ENCODE results near the gene ZNF620.

ZNF620 gene

GRCh38 chr3:40476478-40477470, 29.1 kb upstream of the ZNF620 start, which contains the start of gene ZNF619:
ZNF619 (plus strand) TSS chr3:40477122; CDS start chr3:40477980, 858 bp downstream.
- H3K4me3 ChIP-seq (ENCODE audit: low read length) = peak within 1 kb of the TSS; percentile 88
- no peak for TF ChIP-seq CTCF (conservative IDR thresholded peaks at IDR 0.05; ENCODE audit: low read depth, low read length)
- DNase-seq (ENCODE audit: low read depth) = peak; percentile 18

GRCh38 chr3:40477666-40478065, 28.2 kb upstream of the ZNF620 start:
- TF ChIP-seq CTCF (conservative IDR thresholded peaks at IDR 0.05; ENCODE audit: low read depth, low read length) = no peak
- DNase-seq (ENCODE audit: low read depth) = no peak
- H3K4me3 ChIP-seq (ENCODE audit: low read length) = peak overlapping the region; percentile 88

- no peak for TF ChIP-seq CTCF (conservative IDR thresholded peaks at IDR 0.05; ENCODE audit: low read depth, low read length)
- DNase-seq (ENCODE audit: low read depth) = no peak
These were observed 18.7 kb upstream of the ZNF620 start for GRCh38 chr3:40487172-40487571.

GRCh38 chr3:40490916-40491315, 14.9 kb upstream of the ZNF620 start:
- no peak for DNase-seq (ENCODE audit: low read depth)
- TF ChIP-seq CTCF (conservative IDR thresholded peaks at IDR 0.05; ENCODE audit: low read depth, low read length) = no peak
- H3K4me3 ChIP-seq (ENCODE audit: low read length) = no peak overlapping the region

More at GRCh38 chr3:40487172-40487571, 18.7 kb upstream of the ZNF620 start:
- no peak overlapping the region for H3K4me3 ChIP-seq (ENCODE audit: low read length)

- H3K4me3 ChIP-seq (ENCODE audit: low read length) = no peak overlapping the region
- DNase-seq (ENCODE audit: low read depth) = no peak
- TF ChIP-seq CTCF (conservative IDR thresholded peaks at IDR 0.05; ENCODE audit: low read depth, low read length) = no peak
These were observed 11.1 kb upstream of the ZNF620 start for GRCh38 chr3:40494698-40495097.

GRCh38 chr3:40497288-40497687, 8.6 kb upstream of the ZNF620 start:
- no peak for DNase-seq (ENCODE audit: low read depth)
- H3K4me3 ChIP-seq (ENCODE audit: low read length) = no peak overlapping the region
- no peak for TF ChIP-seq CTCF (conservative IDR thresholded peaks at IDR 0.05; ENCODE audit: low read depth, low read length)

GRCh38 chr3:40499952-40500351, 5.9 kb upstream of the ZNF620 start:
- H3K4me3 ChIP-seq (ENCODE audit: low read length) = no peak overlapping the region
- TF ChIP-seq CTCF (conservative IDR thresholded peaks at IDR 0.05; ENCODE audit: low read depth, low read length) = no peak
- DNase-seq (ENCODE audit: low read depth) = no peak
